HL-60/S4 treated with retinoic acid at 250 ng/mL for 4 days and 3 days (cell line): ENCODE data around the gene SC5D.

Experiments used
- in situ Hi-C: fragments of 300-500 bp; cut with MboI; formaldehyde crosslinking; loops from 2 replicates; pipeline ENCODE4 v1.7.0; 2022; ENCODE audit warnings: low sequenced_read_pairs

Gene SC5D

DNA sequence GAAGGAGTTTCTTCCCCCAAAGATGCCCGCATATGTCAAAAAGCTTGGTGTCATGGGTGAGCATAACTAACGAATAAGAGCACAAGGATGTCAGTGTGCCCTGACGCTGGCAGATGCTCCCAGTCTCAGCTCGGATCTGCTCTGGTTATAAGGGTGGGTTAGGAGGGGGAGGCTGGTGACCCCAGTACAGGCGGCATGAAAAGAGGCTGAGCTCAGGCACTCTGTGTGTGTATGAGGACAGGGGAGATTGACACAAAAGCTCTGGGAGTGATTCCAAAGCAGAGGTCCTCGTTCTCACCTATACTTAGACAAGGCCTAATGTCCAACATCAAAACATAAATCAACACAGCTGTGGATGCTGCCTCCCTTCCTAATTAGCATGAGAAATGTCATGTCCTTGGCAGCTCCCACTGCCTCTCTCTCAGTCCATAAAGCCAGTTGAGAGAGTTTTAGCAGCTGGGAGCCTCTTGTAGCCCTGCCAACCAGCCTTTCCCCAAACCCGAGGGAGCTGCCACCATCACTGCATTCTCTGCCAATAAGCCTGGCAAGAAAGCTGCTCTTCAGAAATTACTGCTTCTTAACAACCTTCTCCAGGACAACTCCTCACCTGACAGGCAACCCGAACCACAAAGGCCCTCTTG is 59.8 kb downstream of the SC5D start:
- in situ Hi-C loops, result no loop called here

DNA sequence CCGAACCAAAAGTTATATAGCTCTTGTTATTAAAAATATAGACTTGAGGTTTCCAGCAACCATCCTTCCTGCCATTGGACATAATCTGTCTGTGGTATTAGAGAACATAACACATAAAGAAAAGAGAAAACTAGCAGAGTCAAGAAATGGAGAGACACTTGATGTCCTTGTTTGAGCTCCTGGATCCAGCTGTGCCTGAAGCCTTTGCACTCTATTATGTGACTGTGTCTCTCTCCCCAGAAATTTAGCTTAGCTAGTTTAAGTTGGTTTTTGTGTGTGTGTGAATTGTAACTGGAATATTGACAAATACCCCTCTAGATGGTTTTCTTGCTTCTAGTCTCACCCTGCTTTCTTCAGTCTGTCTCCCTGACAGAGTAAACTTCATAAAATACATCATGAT is 61.6 kb downstream of the SC5D start:
- in situ Hi-C loops, result no loop called here

DNA sequence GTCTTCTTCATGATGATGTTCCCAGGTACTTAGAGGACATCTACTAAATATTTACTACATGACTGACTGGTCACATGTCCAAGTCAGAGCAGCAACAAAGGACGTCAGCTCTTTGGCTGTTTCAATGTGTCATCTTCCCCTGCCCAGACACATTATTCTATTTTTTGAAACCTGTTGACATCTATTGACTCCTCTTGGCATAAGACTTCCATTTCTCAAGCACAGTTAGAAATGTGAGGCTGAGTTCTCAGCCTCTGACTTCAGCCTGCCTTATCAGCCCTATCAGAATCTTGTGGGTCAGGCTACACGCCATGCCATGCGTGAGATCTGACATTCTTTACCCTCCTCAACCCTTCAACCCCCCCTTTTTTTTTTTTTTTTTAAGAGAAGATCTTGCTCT is 63.8 kb downstream of the SC5D start:
- in situ Hi-C loops, result no loop called here
